Activated CD4-positive, alpha-beta T cell treated with anti-CD3 and anti-CD28 coated beads for 1 hour (primary cell): Measurements from ENCODE around the gene PHIP.
"Not testable (repeated sequence)": the region's sequence is repeated elsewhere in the genome, so short reads cannot be mapped to it uniquely, and the experiment has no call there.

Source experiments
- DNase-seq: peaks from one replicate; pipeline ENCODE4 v3.0.0-alpha.2; 2020

The PHIP gene

DNA sequence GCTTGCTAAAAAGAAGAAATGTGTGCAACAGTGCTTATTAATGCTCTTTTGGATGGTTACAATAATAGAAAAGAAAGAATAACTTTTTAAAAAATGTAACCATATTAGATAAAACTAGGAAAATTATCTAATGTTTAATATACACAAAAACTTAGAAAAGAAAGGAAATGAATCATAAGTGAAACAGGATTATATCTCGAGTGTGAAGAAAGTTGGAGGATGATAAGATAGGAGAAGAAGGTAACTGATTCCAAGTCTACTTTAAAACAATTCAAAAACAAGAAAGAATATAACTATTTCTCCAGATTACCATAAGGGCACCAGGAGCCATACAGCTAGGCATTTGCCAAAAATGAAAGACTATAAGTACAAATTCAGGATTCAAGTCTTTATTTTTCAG is 73.0 kb downstream of the PHIP start:
- DNase-seq, result no peak

DNA sequence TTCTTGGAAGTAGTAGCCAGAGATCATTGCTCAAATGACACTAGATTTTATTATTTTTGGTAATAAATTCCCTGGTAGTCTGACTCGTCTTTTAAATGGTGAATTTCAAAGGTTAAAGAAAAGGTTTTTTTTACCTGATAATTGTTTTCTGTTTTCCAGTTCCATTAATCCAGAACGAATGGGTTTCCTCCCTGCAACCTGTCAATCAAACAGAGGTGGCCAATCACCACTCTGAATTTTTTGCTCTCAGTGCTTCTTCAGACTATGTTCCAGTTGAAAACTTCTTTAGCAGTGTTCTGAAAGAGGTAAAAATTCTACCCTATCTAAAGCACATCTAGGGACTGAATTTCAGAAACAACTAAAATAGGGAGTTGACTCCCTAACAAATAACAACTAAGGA is 73.8 kb downstream of the PHIP start:
- DNase-seq, result no peak

DNA sequence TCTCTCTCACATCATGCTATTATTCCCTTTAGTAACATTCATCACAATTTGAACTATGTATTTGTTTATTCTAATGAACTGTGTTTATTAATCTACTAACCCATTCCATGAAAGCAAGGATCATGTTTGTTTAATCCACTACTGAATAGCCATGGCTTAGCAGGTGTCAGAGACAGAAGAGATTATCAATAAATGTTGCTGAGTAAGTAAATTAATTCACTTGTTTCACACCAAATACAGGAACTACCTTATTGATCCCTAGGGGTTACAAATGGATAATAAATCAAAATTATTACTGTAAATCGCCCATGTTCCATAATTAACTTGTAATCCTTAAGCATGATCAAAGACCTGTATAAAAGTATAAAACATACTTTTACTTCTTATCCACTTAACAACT is 76.6 kb downstream of the PHIP start:
- no peak for DNase-seq

DNA sequence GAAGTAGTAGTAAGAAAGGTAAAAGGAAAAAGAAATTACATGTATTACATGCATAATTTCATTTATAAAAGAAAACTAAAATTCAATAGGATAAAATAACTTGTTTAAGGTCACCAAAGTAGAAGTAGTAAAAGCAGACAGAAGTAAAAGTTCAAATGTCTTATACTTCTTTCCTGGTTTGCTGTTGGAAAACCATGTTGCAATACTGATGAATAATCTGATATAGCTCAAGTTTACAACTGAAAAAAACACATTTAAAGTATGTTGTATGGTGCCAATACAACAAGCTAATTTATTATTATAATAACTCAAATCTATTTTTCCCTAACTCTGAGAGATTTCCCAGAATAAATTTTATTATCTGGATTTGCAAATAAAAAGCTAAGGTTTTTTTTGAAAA is 78.3 kb downstream of the PHIP start:
- no peak for DNase-seq

DNA sequence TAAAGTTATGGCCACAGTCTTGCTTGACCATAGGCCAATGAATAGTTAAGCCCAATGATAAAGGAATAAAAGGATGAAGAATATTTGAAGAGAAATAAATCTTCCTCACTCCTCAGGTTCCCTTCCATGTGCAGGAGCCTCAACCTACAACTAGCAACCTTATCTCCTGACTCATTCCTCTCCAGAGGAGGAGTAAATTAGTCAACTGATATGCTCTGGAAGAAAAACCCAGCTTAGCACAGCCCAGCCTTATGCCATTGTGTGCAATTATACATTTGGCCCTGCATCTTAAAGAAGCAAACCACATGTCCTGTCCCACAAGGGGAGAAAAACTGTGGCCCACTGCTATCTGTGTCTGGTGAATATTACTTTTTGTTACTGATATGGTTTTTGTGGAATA is 82.1 kb downstream of the PHIP start:
- no peak for DNase-seq

DNA sequence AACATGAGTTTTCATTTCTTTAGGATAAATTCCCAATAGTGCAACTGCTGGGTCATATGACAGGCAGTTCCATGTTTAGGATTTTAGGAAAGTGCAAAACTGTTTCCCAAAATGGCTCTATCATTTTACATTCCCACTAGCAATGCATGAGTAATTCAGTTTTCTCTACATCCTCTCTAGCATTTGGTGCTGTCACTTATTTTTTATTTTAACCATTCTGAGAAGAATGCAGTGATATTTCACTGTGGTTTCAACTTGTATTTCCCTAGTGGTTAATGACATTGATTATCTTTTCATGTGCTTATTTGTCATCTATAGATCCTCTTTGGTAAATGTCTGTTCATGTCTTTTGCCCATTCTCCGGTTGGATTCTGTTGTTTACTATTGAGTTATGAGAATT is 82.7 kb downstream of the PHIP start:
- no peak for DNase-seq

DNA sequence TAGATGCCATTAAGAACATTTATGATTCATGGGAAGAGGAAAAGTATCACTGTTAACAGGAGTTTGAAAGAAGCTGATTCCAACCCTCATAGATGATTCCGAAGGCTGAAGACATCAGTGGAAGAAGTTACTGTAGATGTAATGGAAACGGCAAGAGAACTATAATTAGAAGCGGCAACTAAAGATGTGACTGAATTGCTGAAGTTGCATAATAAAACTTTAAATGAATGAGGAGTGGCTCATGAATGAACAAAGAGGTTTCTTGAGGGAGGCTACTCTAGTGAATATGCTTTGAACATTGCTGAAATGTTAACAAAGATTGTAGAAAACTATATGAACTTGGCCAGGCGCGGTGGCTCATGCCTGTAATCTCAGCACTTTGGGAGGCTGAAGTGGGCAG is 84.1 kb downstream of the PHIP start:
- DNase-seq, result no peak

DNA sequence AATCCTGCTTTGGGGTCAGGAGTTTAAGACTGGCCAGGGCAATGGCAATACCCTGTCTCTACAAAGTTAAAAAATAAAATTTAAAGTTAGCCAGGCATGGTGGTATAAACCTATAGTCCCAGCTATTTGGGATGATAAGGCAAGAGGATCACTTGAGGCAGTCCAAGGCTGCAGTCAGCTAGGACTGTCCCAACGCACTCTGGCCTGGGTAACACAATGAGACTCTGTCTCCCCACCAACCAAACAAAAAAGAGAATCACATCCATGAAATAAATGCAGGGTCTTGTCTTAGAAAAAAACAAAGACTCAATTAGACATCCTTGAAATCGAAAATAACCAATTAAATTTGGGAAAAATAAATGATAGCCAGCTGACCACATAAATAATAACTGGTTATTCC is 88.9 kb downstream of the PHIP start:
- no peak for DNase-seq

DNA sequence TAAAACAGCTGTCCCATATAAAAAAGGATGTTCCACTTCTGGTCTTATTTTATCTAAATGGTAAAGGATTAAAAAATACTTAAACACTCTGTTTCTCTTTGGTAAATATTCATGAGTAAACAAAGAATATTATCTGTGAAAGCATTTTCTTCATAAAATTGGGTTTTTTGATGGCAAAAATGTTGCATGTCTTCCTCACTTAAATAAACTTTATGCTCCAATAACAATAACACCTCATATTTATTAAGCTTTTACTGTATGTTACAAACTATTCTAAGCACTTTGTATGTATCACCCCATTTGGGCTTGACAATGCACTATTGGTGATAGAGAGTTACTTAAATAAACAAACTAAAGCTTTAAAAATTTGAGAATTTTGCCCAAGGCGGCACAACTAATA is 91.9 kb downstream of the PHIP start:
- no peak for DNase-seq

DNA sequence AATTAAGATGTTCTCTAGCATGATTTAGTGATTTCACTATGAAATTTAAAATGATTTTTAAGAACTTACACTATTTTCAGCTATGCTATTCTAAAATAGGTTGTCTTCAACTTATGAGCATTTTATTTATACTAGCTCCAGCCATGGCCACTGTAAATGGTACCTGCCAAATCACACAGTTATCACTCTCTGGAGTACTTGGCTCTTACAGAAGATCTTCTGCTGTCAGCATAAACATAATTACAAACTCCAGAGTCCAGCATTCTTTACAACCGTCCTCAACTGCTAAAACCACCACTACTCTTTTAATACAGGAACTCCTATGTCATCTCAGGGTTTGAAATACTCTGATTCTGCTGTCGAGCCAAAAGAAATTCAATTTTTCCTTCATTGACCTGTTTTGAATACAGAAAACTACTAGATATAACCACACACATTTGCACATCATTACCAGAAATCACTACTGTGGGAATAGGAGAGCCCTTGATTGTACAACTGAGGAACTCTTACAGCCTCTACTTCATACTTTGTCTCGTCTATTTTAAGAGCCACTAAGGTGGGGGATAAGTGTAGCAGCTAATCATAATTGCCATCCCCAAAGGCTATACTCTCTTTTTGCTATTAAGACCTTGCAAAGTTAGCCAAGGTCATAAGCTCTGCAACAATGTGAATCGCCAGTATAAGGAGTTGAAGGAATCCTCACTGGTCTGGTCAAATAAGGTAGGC is 93.7 kb downstream of the PHIP start:
- no peak for DNase-seq

DNA sequence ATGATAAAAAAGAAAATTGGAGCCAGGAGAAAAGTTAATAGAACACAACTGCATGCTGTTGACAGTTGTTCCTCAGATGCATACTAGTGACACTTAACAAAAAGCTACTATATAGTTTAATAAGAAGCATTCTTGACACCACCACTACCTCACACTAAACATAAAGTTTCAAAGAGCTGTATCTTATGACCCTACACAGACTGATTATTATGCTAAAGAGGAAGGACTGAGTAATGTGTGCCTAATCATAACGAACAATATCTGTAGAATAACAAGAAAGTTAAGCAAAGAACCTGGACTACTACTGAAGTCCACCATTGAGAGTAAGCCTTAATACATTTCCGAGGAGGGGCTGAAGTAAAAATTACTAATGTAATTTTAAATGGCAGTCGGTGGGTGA is 110.9 kb downstream of the PHIP start:
- no peak for DNase-seq

DNA sequence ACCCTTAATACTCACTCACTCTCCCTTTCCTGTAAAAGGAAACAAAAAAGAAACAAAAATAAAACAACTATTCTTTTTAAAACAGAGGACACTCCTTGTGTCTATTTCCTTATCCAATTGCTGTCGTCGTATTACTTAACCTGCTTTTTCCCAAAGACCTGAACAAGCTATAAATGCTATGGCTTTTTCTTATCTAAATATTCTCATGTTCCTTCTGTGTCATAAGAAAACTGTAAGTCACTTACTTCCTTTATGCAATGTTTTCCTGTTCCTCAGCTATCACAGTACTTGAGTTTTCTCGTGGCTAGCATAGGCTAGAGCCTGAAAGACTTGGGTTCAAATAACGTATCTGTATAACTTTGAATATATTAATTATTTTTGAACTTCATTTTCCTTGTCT is 111.5 kb downstream of the PHIP start:
- no peak for DNase-seq

DNA sequence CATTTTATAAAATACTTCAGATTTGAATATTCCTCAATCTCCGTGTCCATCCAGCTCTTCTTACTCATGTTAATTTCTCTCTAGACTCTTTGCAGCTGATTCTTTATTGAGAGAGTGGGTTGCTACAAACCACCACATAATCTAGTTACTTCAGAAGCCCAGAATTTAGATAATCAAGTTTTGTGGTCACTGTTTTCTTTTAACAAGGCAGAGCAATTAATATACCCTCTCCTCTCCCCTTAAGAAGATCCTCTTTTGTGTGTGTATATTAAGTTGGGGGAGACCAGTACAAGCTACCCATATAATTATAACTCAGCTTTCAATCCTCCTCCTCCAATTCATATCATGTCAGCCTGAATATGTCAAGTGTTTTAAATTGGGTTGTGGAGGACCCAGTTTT is 115.6 kb downstream of the PHIP start:
- DNase-seq, result no peak

DNA sequence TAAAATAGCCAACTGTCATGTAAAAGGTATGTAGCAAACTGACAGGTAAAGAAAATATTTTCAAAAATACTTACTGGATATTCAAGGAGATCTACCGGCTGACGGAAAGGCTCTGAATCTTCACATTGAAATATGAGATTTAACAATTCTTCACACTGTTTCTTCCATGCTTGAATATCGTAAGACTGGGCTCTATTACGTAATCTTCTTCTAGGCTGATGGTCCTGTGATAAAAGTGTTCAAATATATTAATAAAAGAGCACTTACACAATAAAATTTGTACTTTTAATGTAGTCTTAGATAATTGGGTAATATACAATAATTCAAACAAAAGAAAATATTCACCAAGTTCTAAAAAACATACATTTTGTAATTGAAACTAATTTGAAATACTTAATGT is 123.3 kb downstream of the PHIP start:
- DNase-seq, result no peak

DNA sequence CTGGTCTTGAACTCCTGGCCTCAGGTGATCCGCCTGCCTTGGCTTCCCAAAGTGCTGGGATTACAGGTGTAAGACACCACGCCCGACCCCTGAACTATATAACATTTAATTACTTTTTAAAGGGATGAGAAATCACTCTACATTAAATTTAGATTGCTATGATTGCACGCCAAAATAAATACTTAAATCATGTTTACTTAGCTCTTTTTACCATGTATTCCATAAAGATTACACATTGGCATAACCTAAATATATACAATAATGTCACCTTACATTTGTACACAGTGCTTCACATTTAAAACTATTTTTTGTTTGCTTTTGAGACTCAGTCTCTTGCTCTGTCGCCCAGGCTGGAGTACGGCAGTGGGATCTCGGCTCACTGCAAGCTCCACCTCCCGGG is 124.3 kb downstream of the PHIP start:
- DNase-seq, result no peak

DNA sequence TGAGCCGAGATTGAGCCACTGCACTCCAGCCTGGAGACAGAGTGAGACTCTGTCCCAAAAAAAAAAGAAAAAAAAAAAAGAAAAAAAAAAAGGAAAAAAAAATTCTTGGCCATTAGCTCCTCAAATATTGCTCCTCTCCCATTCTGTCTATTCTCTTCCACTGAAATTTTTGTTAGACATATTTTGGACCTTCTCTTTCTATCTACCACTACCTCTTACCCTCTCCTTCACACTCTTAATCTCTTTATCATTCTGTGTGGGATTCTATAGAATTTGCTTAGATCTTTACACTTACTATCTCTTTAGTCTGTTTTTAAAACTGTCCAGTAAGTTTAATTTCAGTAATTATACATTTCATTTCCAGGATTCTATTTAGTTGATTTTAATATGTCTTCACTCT is 125.7 kb downstream of the PHIP start:
- DNase-seq, result no peak

DNA sequence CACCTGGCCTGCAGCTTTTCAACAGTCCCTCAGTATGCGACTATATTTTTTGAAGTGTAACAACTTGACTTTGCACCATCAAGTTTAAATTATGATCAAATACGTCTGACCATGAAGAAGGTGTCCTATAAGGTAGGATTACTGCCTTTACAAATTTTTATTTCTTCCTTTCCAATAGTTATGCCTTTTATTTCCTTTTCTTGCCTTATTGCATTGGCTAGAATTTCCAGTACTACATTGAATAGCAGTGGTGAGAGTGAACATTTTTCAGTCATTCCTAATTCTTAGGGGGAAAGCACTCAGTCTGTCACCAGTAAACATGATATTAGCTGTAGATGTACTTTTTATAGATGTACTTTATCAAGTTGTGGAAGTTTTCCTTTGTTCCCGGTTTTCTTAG is 129.3 kb downstream of the PHIP start:
- DNase-seq, result no peak

DNA sequence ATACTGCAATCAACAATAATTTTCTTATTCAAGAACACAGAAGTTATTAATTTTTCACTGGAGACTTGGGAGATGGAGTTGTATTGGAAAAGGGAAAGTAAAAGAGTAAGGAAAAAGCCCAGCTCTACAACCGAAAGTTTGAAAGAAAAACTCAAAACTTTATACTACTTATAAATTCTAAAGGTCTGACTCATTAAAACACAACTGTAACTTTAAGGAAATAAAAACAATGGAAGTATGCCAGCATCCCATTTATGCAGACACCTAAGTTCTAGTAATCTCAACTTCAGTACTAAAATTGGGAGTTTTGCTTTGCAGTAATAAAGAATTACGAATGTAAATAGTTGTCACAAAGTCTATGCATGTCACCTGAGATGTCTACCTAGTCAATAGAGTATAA is 130.1 kb downstream of the PHIP start:
- no peak for DNase-seq

DNA sequence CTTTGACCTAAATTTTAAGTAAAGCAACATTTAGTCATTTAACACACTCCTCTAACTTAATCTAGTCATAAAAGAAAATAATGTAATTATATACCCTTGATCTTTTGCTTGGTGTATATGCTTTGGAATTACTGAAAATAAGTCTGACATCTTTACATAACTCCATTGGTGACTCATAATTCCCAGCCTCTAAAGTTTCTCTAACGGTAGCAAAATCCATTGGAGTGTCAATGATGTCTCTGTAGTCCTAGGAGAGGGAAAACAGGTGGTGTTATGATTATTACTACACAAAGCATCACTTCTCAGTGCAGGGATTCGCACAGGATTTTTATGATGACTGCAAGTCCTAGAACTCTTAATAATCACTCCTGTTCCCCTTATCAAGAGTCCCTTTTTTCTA is 130.5 kb downstream of the PHIP start:
- no peak for DNase-seq

DNA sequence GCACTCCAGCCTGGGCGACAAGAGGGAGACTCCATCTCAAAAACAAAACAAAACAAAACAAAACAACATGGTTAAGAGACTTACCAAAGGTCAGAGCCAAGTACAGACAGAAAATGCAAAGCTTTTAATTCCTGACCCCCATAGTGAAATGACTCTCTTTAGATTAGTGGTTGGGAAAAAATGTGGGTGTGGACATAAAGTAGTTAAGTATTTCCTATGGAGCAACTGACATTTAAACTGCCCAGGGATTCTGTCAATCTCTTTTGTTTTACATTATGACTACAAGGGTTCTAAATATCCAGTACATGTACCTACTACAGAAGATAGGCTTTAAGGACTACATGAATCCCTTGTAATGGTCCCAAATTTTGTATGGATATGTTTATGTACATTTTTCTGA is 135.6 kb downstream of the PHIP start:
- DNase-seq, result no peak

DNA sequence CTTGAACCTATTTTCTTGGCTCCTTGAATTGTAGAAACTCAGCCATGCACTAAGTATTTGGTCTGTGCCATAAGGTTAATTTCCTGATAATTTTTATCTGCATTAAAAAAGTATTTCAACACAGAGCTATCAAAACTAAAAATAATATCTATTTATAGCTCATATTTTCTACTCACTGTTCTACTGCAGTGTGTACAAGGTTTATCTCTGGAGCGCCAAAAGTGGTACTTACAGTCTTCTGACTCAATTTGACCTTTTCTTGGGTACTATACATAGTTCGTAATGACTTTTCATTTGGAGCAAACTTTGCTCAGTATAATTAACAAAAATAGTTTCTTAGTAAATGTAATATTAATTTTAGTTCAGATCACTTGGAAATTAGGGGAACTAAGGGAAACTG is 141.5 kb downstream of the PHIP start:
- no peak for DNase-seq

DNA sequence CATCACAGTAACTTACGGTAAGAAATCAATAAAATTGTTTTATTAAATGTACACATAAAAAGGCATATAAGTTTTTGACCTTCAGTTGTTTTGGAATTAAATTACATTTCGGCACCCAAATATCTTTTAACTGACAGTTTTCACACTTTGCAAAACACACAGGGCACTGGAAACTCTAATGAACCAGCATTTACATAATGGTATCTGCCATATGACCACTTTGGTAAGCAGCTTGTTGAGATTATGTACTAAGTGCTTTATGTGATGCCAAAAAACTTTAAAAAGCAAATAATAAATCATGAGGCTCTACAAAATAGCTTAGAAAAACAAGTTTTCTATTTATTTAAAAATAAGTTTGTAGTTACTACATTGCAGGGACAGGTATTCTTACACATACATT is 142.5 kb downstream of the PHIP start:
- no peak for DNase-seq

DNA sequence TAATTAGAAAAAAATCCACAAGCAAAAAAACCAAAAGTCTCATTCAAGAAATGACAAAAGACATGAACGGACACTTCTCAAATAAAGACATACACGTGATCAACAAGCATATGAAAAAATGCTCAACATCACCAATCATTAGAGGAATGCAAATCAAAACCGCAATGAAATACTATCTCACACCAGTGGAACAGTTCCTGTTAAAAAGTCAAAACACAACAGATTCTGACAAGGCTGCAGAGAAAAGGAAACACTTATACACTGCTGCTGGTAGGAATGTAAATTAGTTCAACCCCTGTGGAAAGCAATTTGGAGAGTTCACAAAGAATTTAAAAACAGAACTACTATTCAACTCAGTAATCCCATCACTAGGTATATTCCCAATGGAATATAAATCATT is 152.7 kb downstream of the PHIP start:
- DNase-seq, result no peak

DNA sequence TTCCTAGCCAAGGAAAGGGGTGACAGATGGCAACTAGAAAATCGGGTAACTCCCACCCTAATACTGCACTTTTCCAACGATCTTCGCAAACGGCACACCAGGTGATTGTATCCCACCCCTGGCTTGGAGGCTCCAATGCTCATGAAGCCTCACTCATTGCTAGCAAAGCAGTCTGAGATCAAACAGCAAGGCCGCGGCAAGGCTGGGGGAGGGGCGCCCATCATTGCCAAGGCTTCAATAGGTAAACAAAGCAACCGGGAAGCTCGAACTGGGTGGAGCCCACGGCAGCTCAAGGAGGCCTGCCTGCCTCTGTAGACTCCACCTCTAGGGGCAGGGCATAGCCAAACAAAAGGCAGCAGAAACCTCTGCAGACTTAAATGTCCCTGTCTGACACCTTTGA is 156.9 kb downstream of the PHIP start:
- not testable (repeated sequence) for DNase-seq

DNA sequence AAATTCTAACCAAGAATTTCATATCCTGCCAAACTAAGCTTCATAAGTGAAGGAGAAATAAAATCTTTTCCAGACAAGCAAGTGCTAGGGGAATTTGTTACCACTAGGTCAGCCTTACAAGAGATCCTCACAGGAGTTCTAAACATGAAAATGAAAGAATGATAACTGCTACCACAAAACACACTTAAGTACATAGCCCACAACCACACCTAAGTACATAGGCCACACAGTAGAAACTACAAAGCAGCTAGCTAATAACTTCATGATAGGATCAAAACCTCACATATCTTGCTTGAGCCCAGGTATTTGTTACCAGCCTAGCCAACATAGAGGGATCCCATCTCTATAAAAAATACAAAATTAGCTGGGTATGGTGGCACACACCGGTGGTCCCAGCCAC is 160.3 kb downstream of the PHIP start:
- no peak for DNase-seq

DNA sequence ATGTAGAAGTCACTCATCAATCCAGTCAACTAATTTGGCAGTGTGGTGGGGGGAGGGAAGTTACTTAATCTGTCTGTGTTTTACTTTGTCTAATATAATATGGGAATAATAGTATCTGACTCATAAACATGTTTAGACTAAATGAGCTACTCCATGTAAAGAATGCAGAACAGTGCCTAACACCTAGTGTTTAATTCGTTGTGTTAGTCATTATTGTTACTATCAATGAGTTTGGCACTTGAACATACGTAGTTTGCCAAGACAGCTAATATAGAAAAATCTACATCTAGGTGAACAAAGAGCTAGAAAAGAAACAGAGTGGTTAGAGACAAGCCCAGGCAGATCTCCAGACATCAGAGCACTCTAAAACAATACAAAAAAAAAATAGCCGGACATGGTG is 161.6 kb downstream of the PHIP start:
- no peak for DNase-seq
